OCI-LY1 (cell line): ENCODE data around the gene GPX5.
"Not testable (repeated sequence)": the region's sequence is repeated elsewhere in the genome, so short reads cannot be mapped to it uniquely, and the experiment has no call there.

Experiments used
- H2AFZ ChIP-seq: fragments of 200-600 bp; sonication (generic), shearing (Covaris generic); 2 replicates; pipeline ENCODE4 v1.6.0; 2014; ENCODE audit warnings: antibody characterized with exemption, mild to moderate bottlenecking, low read length
- H3F3A ChIP-seq: fragments of 200-600 bp; sonication (generic), shearing (Covaris generic); 2 replicates; pipeline ENCODE4 v1.6.0; 2014; ENCODE audit warnings: mild to moderate bottlenecking, antibody characterized with exemption, low read length, moderate library complexity; ENCODE audit not compliant: insufficient read depth
- H3K27ac ChIP-seq: fragments of 200-600 bp; sonication (generic); 2 replicates; pipeline ENCODE4 v1.5.1; 2014; ENCODE audit warnings: low read length, mixed run types, mild to moderate bottlenecking, low read depth; ENCODE audit not compliant: poor library complexity, severe bottlenecking
- H3K27me3 ChIP-seq: fragments of 200-600 bp; sonication (generic); 2 replicates; pipeline ENCODE4 v1.6.0; 2014; ENCODE audit warnings: antibody characterized with exemption, mild to moderate bottlenecking, low read length, moderate library complexity; ENCODE audit not compliant: insufficient read depth
- H3K36me3 ChIP-seq: fragments of 200-600 bp; sonication (generic); 2 replicates; pipeline ENCODE4 v1.6.1; 2014; ENCODE audit warnings: mild to moderate bottlenecking, antibody characterized with exemption, low read length, moderate library complexity, mixed read lengths; ENCODE audit not compliant: insufficient read depth
- H3K4me1 ChIP-seq: fragments of 200-600 bp; sonication (generic); 2 replicates; pipeline ENCODE4 v1.5.1; 2014; ENCODE audit warnings: mild to moderate bottlenecking, low read length, moderate library complexity; ENCODE audit not compliant: insufficient read depth, severe bottlenecking
- H3K4me2 ChIP-seq: fragments of 200-600 bp; sonication (generic), shearing (Covaris generic); 2 replicates; pipeline ENCODE4 v1.6.1; 2014; ENCODE audit warnings: low read length
- H3K4me3 ChIP-seq: fragments of 200-600 bp; sonication (generic); 2 replicates; pipeline ENCODE4 v1.5.1; 2014; ENCODE audit warnings: low read length, low read depth, mild to moderate bottlenecking, mixed read lengths; ENCODE audit not compliant: poor library complexity, severe bottlenecking
- H3K79me2 ChIP-seq: fragments of 200-600 bp; shearing (Covaris generic); 2 replicates; pipeline ENCODE4 v1.6.1; 2016; ENCODE audit warnings: mixed run types, low read length, mixed read lengths; ENCODE audit not compliant: insufficient read depth
- H3K9ac ChIP-seq: fragments of 200-600 bp; sonication (generic), shearing (Covaris generic); 2 replicates; pipeline ENCODE4 v1.6.1; 2014; ENCODE audit warnings: mild to moderate bottlenecking, low read length, mixed read lengths
- H3K9me2 ChIP-seq: fragments of 200-600 bp; sonication (generic), shearing (Covaris generic); 2 replicates; pipeline ENCODE4 v1.6.1; 2014; ENCODE audit warnings: low read depth, mild to moderate bottlenecking, low read length, mixed read lengths
- H3K9me3 ChIP-seq: fragments of 200-600 bp; shearing (Covaris generic); 2 replicates; pipeline ENCODE4 v1.6.1; 2014; ENCODE audit warnings: low read length, mixed read lengths
- H4K20me1 ChIP-seq: fragments of 200-600 bp; sonication (generic), shearing (Covaris generic); 2 replicates; pipeline ENCODE4 v1.6.0; 2016; ENCODE audit warnings: mild to moderate bottlenecking, low read length; ENCODE audit not compliant: insufficient read depth
- CTCF ChIP-seq: fragments of 200-600 bp; sonication (generic), shearing (Covaris generic); IDR thresholded peaks from 2 replicates; pipeline ENCODE4 v1.5.1; 2017; ENCODE audit warnings: mild to moderate bottlenecking, antibody characterized with exemption, low read length, moderate library complexity, mixed read lengths
- EZH2 ChIP-seq: fragments of 200-600 bp; sonication (generic), shearing (Covaris generic); IDR thresholded peaks from 2 replicates; pipeline ENCODE4 v1.8.0; 2017; ENCODE audit warnings: borderline replicate concordance, mixed run types, mild to moderate bottlenecking, antibody characterized with exemption, low read length, moderate library complexity, mixed read lengths

The GPX5 gene

GRCh38 chr6:28497893-28498292 lies 27.8 kb upstream of the GPX5 start:
- Histone ChIP-seq H3K9ac (no peak overlapping the region), H3K4me3 (no peak overlapping the region), H3K4me1 (no peaks in the 10 kb centered on the region), H3K9me3 (no peaks in the 10 kb centered on the region), H3K9me2 (no peaks in the 10 kb centered on the region), H3K36me3 (no peaks in the 10 kb centered on the region), H3F3A (no peaks in the 10 kb centered on the region), H3K27me3 (no peaks in the 10 kb centered on the region), H3K79me2 (no peaks in the 10 kb centered on the region), H4K20me1 (no peaks in the 10 kb centered on the region), H2AFZ (no peak overlapping the region), H3K4me2 (no peak overlapping the region), H3K27ac (no peak overlapping the region)
- TF ChIP-seq CTCF (no peak), EZH2 (no peak)

- Histone ChIP-seq H2AFZ (no peak overlapping the region), H3K36me3 (no peaks in the 10 kb centered on the region), H3K9ac (no peak overlapping the region), H3K79me2 (no peaks in the 10 kb centered on the region), H3K9me2 (no peaks in the 10 kb centered on the region), H3K4me3 (no peak overlapping the region), H3K27ac (no peak overlapping the region), H3K4me2 (no peak overlapping the region), H3K27me3 (peaks cover 7% of the 10 kb centered on the region; the same call in 1 of the 2 replicates), H3F3A (no peaks in the 10 kb centered on the region), H3K9me3 (no peaks in the 10 kb centered on the region), H4K20me1 (no peaks in the 10 kb centered on the region), H3K4me1 (no peaks in the 10 kb centered on the region)
- TF ChIP-seq CTCF: no peak
- no peak for TF ChIP-seq EZH2
These were observed 24.4 kb upstream of the GPX5 start for GRCh38 chr6:28501259-28501658.

GRCh38 chr6:28502136-28502535 lies 23.5 kb upstream of the GPX5 start:
- not testable (repeated sequence) for H2AFZ ChIP-seq, H4K20me1 ChIP-seq, H3K4me1 ChIP-seq

GRCh38 chr6:28502709-28503305 lies 22.9 kb upstream of the GPX5 start:
- H3K79me2 ChIP-seq, H3K4me3 ChIP-seq, H3K4me2 ChIP-seq, H3K9ac ChIP-seq, H4K20me1 ChIP-seq, H3K27me3 ChIP-seq, H3F3A ChIP-seq, H3K9me2 ChIP-seq, H3K27ac ChIP-seq, H3K9me3 ChIP-seq, H3K4me1 ChIP-seq, H2AFZ ChIP-seq, H3K36me3 ChIP-seq: not testable (repeated sequence)

More at GRCh38 chr6:28502136-28502535, 23.5 kb upstream of the GPX5 start:
- not testable (repeated sequence) for H3K4me2 ChIP-seq, H3K79me2 ChIP-seq, H3K9me3 ChIP-seq, H3K27ac ChIP-seq, H3K27me3 ChIP-seq, H3F3A ChIP-seq, H3K9ac ChIP-seq, H3K36me3 ChIP-seq, H3K4me3 ChIP-seq, H3K9me2 ChIP-seq
